Cardiac fibroblast (primary cell): Measurements from ENCODE around the gene TTLL4.

ENCODE experiments used
- DNase-seq, 2 donors: peaks; one replicate each; pipeline versions ENCODE4 v3.0.0 to v3.0.0-alpha.2; 2010; ENCODE audit warnings: low read depth in 2 of 2
- H3K4me3 ChIP-seq, 2 donors: replicated peaks in 1 of 2; 1 replicate in 1 of 2; 2 replicates in 1 of 2; pipeline ENCODE4 v1.5.1; 2011; ENCODE audit warnings: low read depth in 2 of 2, low read length in 2 of 2, mild to moderate bottlenecking in 2 of 2, moderate library complexity in 1 of 2
- CTCF ChIP-seq: IDR thresholded peaks from one replicate; pipeline ENCODE4 v1.5.1; 2011; ENCODE audit warnings: low read depth, mild to moderate bottlenecking, low read length, inconsistent platforms

TTLL4 gene, protein sequence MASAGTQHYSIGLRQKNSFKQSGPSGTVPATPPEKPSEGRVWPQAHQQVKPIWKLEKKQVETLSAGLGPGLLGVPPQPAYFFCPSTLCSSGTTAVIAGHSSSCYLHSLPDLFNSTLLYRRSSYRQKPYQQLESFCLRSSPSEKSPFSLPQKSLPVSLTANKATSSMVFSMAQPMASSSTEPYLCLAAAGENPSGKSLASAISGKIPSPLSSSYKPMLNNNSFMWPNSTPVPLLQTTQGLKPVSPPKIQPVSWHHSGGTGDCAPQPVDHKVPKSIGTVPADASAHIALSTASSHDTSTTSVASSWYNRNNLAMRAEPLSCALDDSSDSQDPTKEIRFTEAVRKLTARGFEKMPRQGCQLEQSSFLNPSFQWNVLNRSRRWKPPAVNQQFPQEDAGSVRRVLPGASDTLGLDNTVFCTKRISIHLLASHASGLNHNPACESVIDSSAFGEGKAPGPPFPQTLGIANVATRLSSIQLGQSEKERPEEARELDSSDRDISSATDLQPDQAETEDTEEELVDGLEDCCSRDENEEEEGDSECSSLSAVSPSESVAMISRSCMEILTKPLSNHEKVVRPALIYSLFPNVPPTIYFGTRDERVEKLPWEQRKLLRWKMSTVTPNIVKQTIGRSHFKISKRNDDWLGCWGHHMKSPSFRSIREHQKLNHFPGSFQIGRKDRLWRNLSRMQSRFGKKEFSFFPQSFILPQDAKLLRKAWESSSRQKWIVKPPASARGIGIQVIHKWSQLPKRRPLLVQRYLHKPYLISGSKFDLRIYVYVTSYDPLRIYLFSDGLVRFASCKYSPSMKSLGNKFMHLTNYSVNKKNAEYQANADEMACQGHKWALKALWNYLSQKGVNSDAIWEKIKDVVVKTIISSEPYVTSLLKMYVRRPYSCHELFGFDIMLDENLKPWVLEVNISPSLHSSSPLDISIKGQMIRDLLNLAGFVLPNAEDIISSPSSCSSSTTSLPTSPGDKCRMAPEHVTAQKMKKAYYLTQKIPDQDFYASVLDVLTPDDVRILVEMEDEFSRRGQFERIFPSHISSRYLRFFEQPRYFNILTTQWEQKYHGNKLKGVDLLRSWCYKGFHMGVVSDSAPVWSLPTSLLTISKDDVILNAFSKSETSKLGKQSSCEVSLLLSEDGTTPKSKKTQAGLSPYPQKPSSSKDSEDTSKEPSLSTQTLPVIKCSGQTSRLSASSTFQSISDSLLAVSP

GRCh38 chr2:218710687-218711549 is at the start of gene TTLL4:
TTLL4 (plus strand) TSS chr2:218710835; CDS start chr2:218737677, 26,842 bp downstream.
- H3K4me3 ChIP-seq = peak within 1 kb of the TSS; percentile 96 to 98
- DNase-seq = peak; percentile 97 to 98
- peak; percentile 50 for TF ChIP-seq CTCF

DNA sequence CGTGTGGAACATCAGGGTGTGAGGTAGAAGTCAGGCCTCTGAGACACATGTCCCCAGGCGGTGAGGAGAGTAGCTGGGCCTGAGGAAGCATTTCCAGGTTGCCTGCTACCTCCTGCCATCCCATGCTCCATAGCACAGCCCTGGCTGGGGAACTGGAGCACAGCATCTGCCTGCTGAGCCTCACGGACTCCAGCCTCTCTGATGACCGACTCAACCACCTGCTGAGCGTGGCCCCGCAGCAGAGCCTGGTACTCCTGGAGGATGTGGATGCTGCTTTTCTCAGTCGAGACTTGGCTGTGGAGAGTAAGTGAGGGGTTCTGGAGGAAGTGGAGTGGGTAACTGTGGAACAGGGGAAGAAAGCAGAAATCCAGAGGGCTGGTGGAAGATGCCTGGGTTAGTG is 48.3 kb upstream of the TTLL4 start:
- no peak for TF ChIP-seq CTCF
- DNase-seq = no peak
- no peak overlapping the region for H3K4me3 ChIP-seq

GRCh38 chr2:218662827-218663226 is 47.8 kb upstream of the TTLL4 start:
- TF ChIP-seq CTCF = no peak
- no peak overlapping the region for H3K4me3 ChIP-seq

GRCh38 chr2:218663901-218664300 is 46.7 kb upstream of the TTLL4 start:
- no peak for TF ChIP-seq CTCF
- no peak for DNase-seq
- H3K4me3 ChIP-seq = no peak overlapping the region

More at GRCh38 chr2:218662827-218663226, 47.8 kb upstream of the TTLL4 start:
- DNase-seq = no peak

- no peak overlapping the region for H3K4me3 ChIP-seq
- no peak for DNase-seq
- TF ChIP-seq CTCF = no peak
These were observed 46.0 kb upstream of the TTLL4 start for GRCh38 chr2:218664653-218665052.
